ENCODE measurements around the gene AIFM2. TPM values are rescaled to one million over a fixed set of nuclear protein-coding genes. Genes with fewer than 3 reads are reported as not detected.

The AIFM2 gene
- total and polyA plus RNA-seq, 2 of the 13 experiments (the other 11 are each of a cell fraction or from before 2014, with no cell fraction given) = 20.3 to 29.5 TPM

DNA sequence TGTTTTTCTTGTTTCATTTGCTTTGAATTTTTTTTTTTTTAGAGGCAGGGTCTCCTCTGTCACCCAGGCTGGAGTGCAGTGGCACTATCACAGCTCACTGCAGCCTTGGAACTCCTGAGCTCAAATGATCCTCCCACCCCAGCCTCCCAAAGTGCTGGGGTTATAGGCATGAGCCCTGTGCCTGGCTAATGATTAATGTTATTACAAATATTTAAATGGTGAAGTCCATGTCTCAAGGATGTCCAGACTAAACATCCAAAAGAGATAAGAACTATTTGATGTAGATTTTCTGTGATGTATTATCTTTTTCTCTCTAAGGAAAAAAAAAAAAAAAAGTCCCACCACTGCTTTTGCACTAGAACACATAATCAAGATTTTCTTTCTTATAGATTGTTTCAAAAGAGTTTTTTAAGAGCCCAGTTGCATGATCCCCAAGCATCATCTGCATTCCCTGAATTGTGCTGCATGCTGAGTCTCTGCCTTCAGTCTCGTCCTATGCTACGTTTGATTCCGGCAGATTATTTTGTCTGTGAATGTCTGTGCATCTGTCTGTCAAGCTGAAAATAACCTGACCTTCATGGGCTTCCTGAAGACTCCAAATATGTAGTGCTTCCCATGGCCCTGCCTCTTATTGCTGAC is 46.5 kb downstream of the AIFM2 start (continued):
- TF ChIP-seq ZNF503 (CRISPR knock-in tag; IDR thresholded peaks at IDR 0.05) (peak; percentile 63; the same call in 1 of the 2 replicates), ZFP41 (CRISPR knock-in tag; IDR thresholded peaks at IDR 0.05; ENCODE audit: borderline replicate concordance) (no peak), ZIK1 (CRISPR knock-in tag; IDR thresholded peaks at IDR 0.05; ENCODE audit: borderline replicate concordance, low read depth) (no peak), STAG1 (CRISPR knock-in tag; IDR thresholded peaks at IDR 0.05) (0 out of 2 replicates have a peak, but pooled peaks have one; percentile 5), RERE (CRISPR knock-in tag; IDR thresholded peaks at IDR 0.05; ENCODE audit: low read depth) (peak; percentile 73; the same call in 1 of the 2 replicates), ZNF775 (CRISPR knock-in tag; IDR thresholded peaks at IDR 0.05; ENCODE audit: borderline replicate concordance) (no peak), EZH2 (conservative IDR thresholded peaks at IDR 0.05; ENCODE audit: low read depth, low read length) (no peak), STAT5B (CRISPR knock-in tag; IDR thresholded peaks at IDR 0.05) (no peak), ZFP36L1 (CRISPR knock-in tag; IDR thresholded peaks at IDR 0.05) (no peak), KAT7 (CRISPR knock-in tag; IDR thresholded peaks at IDR 0.05; ENCODE audit: borderline replicate concordance) (no peak), KMT2A (CRISPR knock-in tag; IDR thresholded peaks at IDR 0.05) (no peak)
- TF ChIP-seq, protein P1, sequence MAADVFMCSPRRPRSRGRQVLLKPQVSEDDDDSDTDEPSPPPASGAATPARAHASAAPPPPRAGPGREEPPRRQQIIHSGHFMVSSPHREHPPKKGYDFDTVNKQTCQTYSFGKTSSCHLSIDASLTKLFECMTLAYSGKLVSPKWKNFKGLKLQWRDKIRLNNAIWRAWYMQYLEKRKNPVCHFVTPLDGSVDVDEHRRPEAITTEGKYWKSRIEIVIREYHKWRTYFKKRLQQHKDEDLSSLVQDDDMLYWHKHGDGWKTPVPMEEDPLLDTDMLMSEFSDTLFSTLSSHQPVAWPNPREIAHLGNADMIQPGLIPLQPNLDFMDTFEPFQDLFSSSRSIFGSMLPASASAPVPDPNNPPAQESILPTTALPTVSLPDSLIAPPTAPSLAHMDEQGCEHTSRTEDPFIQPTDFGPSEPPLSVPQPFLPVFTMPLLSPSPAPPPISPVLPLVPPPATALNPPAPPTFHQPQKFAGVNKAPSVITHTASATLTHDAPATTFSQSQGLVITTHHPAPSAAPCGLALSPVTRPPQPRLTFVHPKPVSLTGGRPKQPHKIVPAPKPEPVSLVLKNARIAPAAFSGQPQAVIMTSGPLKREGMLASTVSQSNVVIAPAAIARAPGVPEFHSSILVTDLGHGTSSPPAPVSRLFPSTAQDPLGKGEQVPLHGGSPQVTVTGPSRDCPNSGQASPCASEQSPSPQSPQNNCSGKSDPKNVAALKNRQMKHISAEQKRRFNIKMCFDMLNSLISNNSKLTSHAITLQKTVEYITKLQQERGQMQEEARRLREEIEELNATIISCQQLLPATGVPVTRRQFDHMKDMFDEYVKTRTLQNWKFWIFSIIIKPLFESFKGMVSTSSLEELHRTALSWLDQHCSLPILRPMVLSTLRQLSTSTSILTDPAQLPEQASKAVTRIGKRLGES (CRISPR knock-in tag; IDR thresholded peaks at IDR 0.05; ENCODE audit: borderline replicate concordance) = no peak
- TF ChIP-seq, protein P2, sequence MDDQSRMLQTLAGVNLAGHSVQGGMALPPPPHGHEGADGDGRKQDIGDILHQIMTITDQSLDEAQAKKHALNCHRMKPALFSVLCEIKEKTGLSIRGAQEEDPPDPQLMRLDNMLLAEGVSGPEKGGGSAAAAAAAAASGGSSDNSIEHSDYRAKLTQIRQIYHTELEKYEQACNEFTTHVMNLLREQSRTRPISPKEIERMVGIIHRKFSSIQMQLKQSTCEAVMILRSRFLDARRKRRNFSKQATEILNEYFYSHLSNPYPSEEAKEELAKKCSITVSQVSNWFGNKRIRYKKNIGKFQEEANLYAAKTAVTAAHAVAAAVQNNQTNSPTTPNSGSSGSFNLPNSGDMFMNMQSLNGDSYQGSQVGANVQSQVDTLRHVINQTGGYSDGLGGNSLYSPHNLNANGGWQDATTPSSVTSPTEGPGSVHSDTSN (CRISPR knock-in tag; IDR thresholded peaks at IDR 0.05; ENCODE audit: borderline replicate concordance) = no peak
- TF ChIP-seq, protein P3, sequence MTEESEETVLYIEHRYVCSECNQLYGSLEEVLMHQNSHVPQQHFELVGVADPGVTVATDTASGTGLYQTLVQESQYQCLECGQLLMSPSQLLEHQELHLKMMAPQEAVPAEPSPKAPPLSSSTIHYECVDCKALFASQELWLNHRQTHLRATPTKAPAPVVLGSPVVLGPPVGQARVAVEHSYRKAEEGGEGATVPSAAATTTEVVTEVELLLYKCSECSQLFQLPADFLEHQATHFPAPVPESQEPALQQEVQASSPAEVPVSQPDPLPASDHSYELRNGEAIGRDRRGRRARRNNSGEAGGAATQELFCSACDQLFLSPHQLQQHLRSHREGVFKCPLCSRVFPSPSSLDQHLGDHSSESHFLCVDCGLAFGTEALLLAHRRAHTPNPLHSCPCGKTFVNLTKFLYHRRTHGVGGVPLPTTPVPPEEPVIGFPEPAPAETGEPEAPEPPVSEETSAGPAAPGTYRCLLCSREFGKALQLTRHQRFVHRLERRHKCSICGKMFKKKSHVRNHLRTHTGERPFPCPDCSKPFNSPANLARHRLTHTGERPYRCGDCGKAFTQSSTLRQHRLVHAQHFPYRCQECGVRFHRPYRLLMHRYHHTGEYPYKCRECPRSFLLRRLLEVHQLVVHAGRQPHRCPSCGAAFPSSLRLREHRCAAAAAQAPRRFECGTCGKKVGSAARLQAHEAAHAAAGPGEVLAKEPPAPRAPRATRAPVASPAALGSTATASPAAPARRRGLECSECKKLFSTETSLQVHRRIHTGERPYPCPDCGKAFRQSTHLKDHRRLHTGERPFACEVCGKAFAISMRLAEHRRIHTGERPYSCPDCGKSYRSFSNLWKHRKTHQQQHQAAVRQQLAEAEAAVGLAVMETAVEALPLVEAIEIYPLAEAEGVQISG (CRISPR knock-in tag; IDR thresholded peaks at IDR 0.05) = no peak

Measured in HepG2 (cell line).